Esophagus muscularis mucosa (tissue), 3 donors: Measurements from ENCODE around the gene NBEA.

Experiments used
- POLR2A ChIP-seq: fragments of 450-650 bp; IDR thresholded peaks from one replicate; pipeline ENCODE4 v1.6.1; 2017; ENCODE audit warnings: antibody characterized with exemption, moderate library complexity, mild to moderate bottlenecking, low read depth
- POLR2AphosphoS5 ChIP-seq, 2 donors: sonication (generic); formaldehyde crosslinking; IDR thresholded peaks; one replicate each; pipeline ENCODE4 v1.6.1; 2017; ENCODE audit warnings: antibody characterized with exemption in 2 of 2
- TF ChIP-seq, protein P1 (sequence below), 3 experiments: fragments of 200-600 bp in 2 of 3; fragments of 450-650 bp in 1 of 3; sonication (generic) in 2 of 3; IDR thresholded peaks; one replicate each; pipeline ENCODE4 v1.5.1; 2017 to 2019; ENCODE audit warnings: antibody characterized with exemption in 3 of 3, mild to moderate bottlenecking in 2 of 3, moderate library complexity in 1 of 3

DNA sequence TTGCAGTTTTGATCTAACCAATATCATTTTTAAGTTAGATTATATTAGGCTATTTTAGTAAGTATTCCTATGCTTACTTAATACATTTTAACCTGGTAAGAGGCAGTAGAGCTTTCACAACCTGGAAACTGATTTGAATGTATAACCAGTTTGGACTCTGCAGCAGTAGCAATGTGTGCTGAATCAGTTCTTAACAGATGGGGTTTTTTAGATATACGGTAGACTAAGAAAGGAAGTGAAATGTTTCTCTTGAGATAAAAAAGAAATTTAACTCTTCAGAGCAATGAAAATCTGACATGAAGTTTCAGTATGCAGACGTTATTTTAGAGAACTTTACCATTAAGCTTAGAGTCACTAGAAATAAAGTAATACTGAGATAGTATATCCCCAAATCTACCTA lies 2.7 kb downstream of the NBEA start:
- no peak for TF ChIP-seq POLR2A
- no peak for TF ChIP-seq POLR2AphosphoS5 (IDR thresholded peaks at IDR 0.05)
- TF ChIP-seq, protein P1, sequence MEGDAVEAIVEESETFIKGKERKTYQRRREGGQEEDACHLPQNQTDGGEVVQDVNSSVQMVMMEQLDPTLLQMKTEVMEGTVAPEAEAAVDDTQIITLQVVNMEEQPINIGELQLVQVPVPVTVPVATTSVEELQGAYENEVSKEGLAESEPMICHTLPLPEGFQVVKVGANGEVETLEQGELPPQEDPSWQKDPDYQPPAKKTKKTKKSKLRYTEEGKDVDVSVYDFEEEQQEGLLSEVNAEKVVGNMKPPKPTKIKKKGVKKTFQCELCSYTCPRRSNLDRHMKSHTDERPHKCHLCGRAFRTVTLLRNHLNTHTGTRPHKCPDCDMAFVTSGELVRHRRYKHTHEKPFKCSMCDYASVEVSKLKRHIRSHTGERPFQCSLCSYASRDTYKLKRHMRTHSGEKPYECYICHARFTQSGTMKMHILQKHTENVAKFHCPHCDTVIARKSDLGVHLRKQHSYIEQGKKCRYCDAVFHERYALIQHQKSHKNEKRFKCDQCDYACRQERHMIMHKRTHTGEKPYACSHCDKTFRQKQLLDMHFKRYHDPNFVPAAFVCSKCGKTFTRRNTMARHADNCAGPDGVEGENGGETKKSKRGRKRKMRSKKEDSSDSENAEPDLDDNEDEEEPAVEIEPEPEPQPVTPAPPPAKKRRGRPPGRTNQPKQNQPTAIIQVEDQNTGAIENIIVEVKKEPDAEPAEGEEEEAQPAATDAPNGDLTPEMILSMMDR (IDR thresholded peaks at IDR 0.05), result no peak
